MCF 10A (cell line): ENCODE measurements around the gene POLR1A. TPM values are rescaled to one million over a fixed set of nuclear protein-coding genes. Genes with fewer than 3 reads are reported as not detected.
A peak's percentile ranks its signal among the peaks of the same experiment; 100 is the strongest.

Experiments
- BruUV-seq: library from RNA; stranded (reverse); fragments of 400-500 nt; replicated peaks from 2 replicates; lab custom pipeline; 2021; lab: Mats Ljungman, UMichigan
- CTCF ChIA-PET: fragments of 300-600 bp; sonication (Branson Sonifier 250); formaldehyde crosslinking; extraction: SDS; loops from one replicate; lab custom pipeline; 2021; ENCODE audit warnings: antibody characterized with exemption, inconsistent platforms; lab: Yijun Ruan, JAX
- POLR2A ChIA-PET: fragments of 300-600, 350-650 bp; sonication (Branson Sonifier 250); formaldehyde crosslinking; extraction: SDS; loops from one replicate; lab custom pipeline; 2020; ENCODE audit warnings: antibody characterized with exemption, inconsistent platforms; lab: Yijun Ruan, JAX
- DNase-seq: peaks from one replicate; pipeline ENCODE4 v3.0.0-alpha.2; 2018; ENCODE audit not compliant: unreplicated experiment
- H3K27ac Mint-ChIP-seq: one replicate; pipeline ENCODE4 v1.8.0; 2022; ENCODE audit warnings: mild to moderate bottlenecking, low read depth, mixed read lengths; ENCODE audit not compliant: unreplicated experiment
- H3K27me3 Mint-ChIP-seq: one replicate; pipeline ENCODE4 v1.8.0; 2022; ENCODE audit warnings: mixed read lengths; ENCODE audit not compliant: insufficient read depth, unreplicated experiment
- H3K36me3 Mint-ChIP-seq: one replicate; pipeline ENCODE4 v1.8.0; 2022; ENCODE audit warnings: mild to moderate bottlenecking, moderate library complexity, mixed read lengths; ENCODE audit not compliant: insufficient read depth, unreplicated experiment
- H3K4me1 Mint-ChIP-seq: one replicate; pipeline ENCODE4 v1.8.0; 2022; ENCODE audit warnings: mixed read lengths; ENCODE audit not compliant: insufficient read depth, unreplicated experiment
- H3K4me3 Mint-ChIP-seq: one replicate; pipeline ENCODE4 v1.8.0; 2022; ENCODE audit warnings: mild to moderate bottlenecking, moderate library complexity, mixed read lengths; ENCODE audit not compliant: unreplicated experiment
- H3K9me3 Mint-ChIP-seq: one replicate; pipeline ENCODE4 v1.8.0; 2022; ENCODE audit warnings: mixed read lengths; ENCODE audit not compliant: unreplicated experiment
- CTCF ChIP-seq: fragments of 200-600 bp; IDR thresholded peaks from one replicate; pipeline ENCODE4 v1.8.0; 2022; ENCODE audit warnings: antibody characterized with exemption, mild to moderate bottlenecking; ENCODE audit not compliant: unreplicated experiment
- intact Hi-C: fragments of 100-400 bp; cut with micrococcal nuclease; formaldehyde crosslinking; loops from 2 replicates; pipeline ENCODE4 v1.14.1; 2022
- total RNA-seq: library from RNA; stranded (reverse); gene quantifications from 2 replicates; pipeline ENCODE4 v1.2.3, GENCODE V29; 2022

POLR1A gene
- total RNA-seq, 1 experiment from 2014 or later, result 52.7 TPM

- ChIA-PET CTCF (interaction anchor here (0.5 to 1.5 kb wide), 2 partner anchors 145 to 306 kb away, joined by 3 to 4 read pairs; no protein-coding TSS in a partner anchor), POLR2A (no interaction called here)
- no peak overlapping the region for H3K4me3 Mint-ChIP-seq
- no peak for DNase-seq
- peaks cover 5% of the 10 kb centered on the region for H3K4me1 Mint-ChIP-seq
- TF ChIP-seq CTCF, result no peak
- peak overlapping the region; percentile 68 for H3K27ac Mint-ChIP-seq
- no peaks in the 10 kb centered on the region for H3K27me3 Mint-ChIP-seq
- intact Hi-C loops, result no loop called here
- BruUV-seq, result no TSS peak
- no peaks in the 10 kb centered on the region for H3K9me3 Mint-ChIP-seq
- peaks cover 75% of the 10 kb centered on the region for H3K36me3 Mint-ChIP-seq
Observed at GRCh38 chr2:86032861-86033595, 72.7 kb downstream of the POLR1A start.

- no peak for TF ChIP-seq CTCF
- H3K27ac Mint-ChIP-seq, result no peak overlapping the region
- H3K9me3 Mint-ChIP-seq, result no peaks in the 10 kb centered on the region
- H3K27me3 Mint-ChIP-seq, result no peaks in the 10 kb centered on the region
- H3K4me1 Mint-ChIP-seq, result no peaks in the 10 kb centered on the region
- BruUV-seq, result no TSS peak
- CTCF ChIA-PET, result interaction anchor here (1.0 kb wide), 1 partner anchor 205 kb away, joined by 3 read pairs; no protein-coding TSS in a partner anchor
- intact Hi-C loops, result no loop called here
- H3K36me3 Mint-ChIP-seq, result peaks cover 79% of the 10 kb centered on the region
- H3K4me3 Mint-ChIP-seq, result no peak overlapping the region
- DNase-seq, result no peak
- POLR2A ChIA-PET, result no interaction called here
Observed at GRCh38 chr2:86031606-86032005, 74.1 kb downstream of the POLR1A start.

GRCh38 chr2:86031151-86031550, 74.5 kb downstream of the POLR1A start:
- intact Hi-C loops, result no loop called here
- no TSS peak for BruUV-seq
- Mint-ChIP-seq H3K9me3 (no peaks in the 10 kb centered on the region), H3K27me3 (no peaks in the 10 kb centered on the region), H3K36me3 (peaks cover 80% of the 10 kb centered on the region), H3K4me3 (no peak overlapping the region), H3K27ac (no peak overlapping the region), H3K4me1 (no peaks in the 10 kb centered on the region)
- CTCF ChIA-PET, result interaction anchor here (1.0 kb wide), 1 partner anchor 205 kb away, joined by 3 read pairs; no protein-coding TSS in a partner anchor
- DNase-seq, result no peak
- POLR2A ChIA-PET, result no interaction called here
- no peak for TF ChIP-seq CTCF

- Mint-ChIP-seq H3K9me3 (no peaks in the 10 kb centered on the region), H3K4me3 (no peak overlapping the region), H3K4me1 (no peaks in the 10 kb centered on the region), H3K27ac (no peak overlapping the region), H3K36me3 (peaks cover 88% of the 10 kb centered on the region), H3K27me3 (no peaks in the 10 kb centered on the region)
- no peak for TF ChIP-seq CTCF
- intact Hi-C loops, result no loop called here
- no TSS peak for BruUV-seq
- POLR2A ChIA-PET, result no interaction called here
- DNase-seq, result no peak
- CTCF ChIA-PET, result interaction anchor here (0.7 kb wide), 1 partner anchor 119 kb away, joined by 4 read pairs; no protein-coding TSS in a partner anchor
Observed at GRCh38 chr2:86029873-86030272, 75.8 kb downstream of the POLR1A start.
